Ascending aorta (tissue), 2 donors: ENCODE measurements around the gene TICAM1. TPM values are rescaled to one million over a fixed set of nuclear protein-coding genes. Genes with fewer than 3 reads are reported as not detected.
A peak's percentile ranks its signal among the peaks of the same experiment; 100 is the strongest.
"Not testable (repeated sequence)": the region's sequence is repeated elsewhere in the genome, so short reads cannot be mapped to it uniquely, and the experiment has no call there.

Source experiments
- DNase-seq, 2 donors: peaks; one replicate each; pipeline ENCODE4 v3.0.0-alpha.2; 2019; ENCODE audit warnings: low spot score in 2 of 2
- H3K27ac ChIP-seq, 2 donors: fragments of 200-600 bp; sonication (generic); one replicate each; pipeline ENCODE4 v1.5.1; 2016 to 2017; ENCODE audit warnings: mild to moderate bottlenecking in 1 of 2
- H3K27me3 ChIP-seq: fragments of 200-600 bp; sonication (generic); one replicate; pipeline ENCODE4 v1.5.1; 2017
- H3K36me3 ChIP-seq, 2 donors: fragments of 200-600 bp; sonication (generic); one replicate each; pipeline ENCODE4 v1.5.1; 2016
- H3K4me1 ChIP-seq, 2 donors: fragments of 200-600 bp; sonication (generic); one replicate each; pipeline ENCODE4 v1.5.1; 2016 to 2017; ENCODE audit warnings: mild to moderate bottlenecking in 1 of 2
- H3K4me3 ChIP-seq, 2 donors: fragments of 200-600 bp; sonication (generic); one replicate each; pipeline ENCODE4 v1.5.1; 2016 to 2017; ENCODE audit warnings: mild to moderate bottlenecking in 1 of 2
- H3K9me3 ChIP-seq, 2 donors: fragments of 200-600 bp; sonication (generic); one replicate each; pipeline ENCODE4 v1.5.1; 2016
- CTCF ChIP-seq, 3 experiments: fragments of 200-600 bp in 2 of 3; fragments of 450-650 bp in 1 of 3; sonication (generic) in 2 of 3; IDR thresholded peaks; one replicate each; pipeline ENCODE4 v1.5.1; 2016 to 2019; ENCODE audit warnings: antibody characterized with exemption in 3 of 3, mild to moderate bottlenecking in 1 of 3, moderate library complexity in 1 of 3
- intact Hi-C: fragments of 100-400 bp; cut with DNase I; formaldehyde crosslinking; loops from one replicate; pipeline ENCODE4 v1.15.1; 2023
- total RNA-seq: library from RNA; depleted of rRNA; stranded (reverse); fragments of >200 nt; gene quantifications from one replicate; pipeline ENCODE4 v1.1.0, GENCODE V29; 2016

TICAM1 gene
- total RNA-seq, 1 donor from 2014 or later = 20.3 TPM

GRCh38 chr19:4832776-4833175, 1.3 kb upstream of the TICAM1 start:
- DNase-seq = no peak

GRCh38 chr19:4831979-4832340, 448 bp upstream of the TICAM1 start:
- TF ChIP-seq CTCF (IDR thresholded peaks at IDR 0.05) = peak in 1 of 3 experiments; percentile 1
- intact Hi-C loops = loop anchor here (1.0 kb wide), 1 partner anchor 17 kb away; no protein-coding TSS in a partner anchor
- Histone ChIP-seq H3K4me1 (peaks cover 5 to 12% of the 10 kb centered on the region in 2 donors), H3K27ac (peak overlapping the region; percentile 96 to 99), H3K4me3 (peak overlapping the region; percentile 94 to 98)
- not testable (repeated sequence) for H3K9me3 ChIP-seq, H3K27me3 ChIP-seq, DNase-seq, H3K36me3 ChIP-seq

More at GRCh38 chr19:4832776-4833175, 1.3 kb upstream of the TICAM1 start:
- no peak for TF ChIP-seq CTCF (IDR thresholded peaks at IDR 0.05)
- Histone ChIP-seq H3K4me1 (peaks cover 5 to 12% of the 10 kb centered on the region in 2 donors), H3K9me3 (no peaks in the 10 kb centered on the region), H3K27me3 (no peaks in the 10 kb centered on the region), H3K36me3 (peaks cover 0 to 2% of the 10 kb centered on the region in 2 donors), H3K27ac (peak overlapping the region in 1 of 2 donors; percentile 99), H3K4me3 (no peak overlapping the region)
- intact Hi-C loops = no loop called here

GRCh38 chr19:4830768-4831265, 695 bp downstream of the TICAM1 start:
- no peak for DNase-seq

GRCh38 chr19:4830332-4830731, 1.2 kb downstream of the TICAM1 start:
- intact Hi-C loops = no loop called here
- TF ChIP-seq CTCF (IDR thresholded peaks at IDR 0.05) = no peak
- DNase-seq = no peak
- H3K36me3 ChIP-seq = no peaks in the 10 kb centered on the region
- H3K27me3 ChIP-seq = no peaks in the 10 kb centered on the region
- peaks cover 5 to 12% of the 10 kb centered on the region in 2 donors for H3K4me1 ChIP-seq
- H3K27ac ChIP-seq = peak overlapping the region; percentile 96 to 99
- H3K9me3 ChIP-seq = no peaks in the 10 kb centered on the region
- peak overlapping the region; percentile 94 to 98 for H3K4me3 ChIP-seq

More at GRCh38 chr19:4830768-4831265, 695 bp downstream of the TICAM1 start:
- H3K36me3 ChIP-seq = no peaks in the 10 kb centered on the region
- H3K27ac ChIP-seq = peak overlapping the region; percentile 96 to 99
- H3K27me3 ChIP-seq = no peaks in the 10 kb centered on the region
- H3K4me3 ChIP-seq = peak overlapping the region; percentile 94 to 98
- TF ChIP-seq CTCF (IDR thresholded peaks at IDR 0.05) = no peak
- H3K4me1 ChIP-seq = peaks cover 5 to 12% of the 10 kb centered on the region in 2 donors
- intact Hi-C loops = loop anchor here (1.0 kb wide), 1 partner anchor 16 kb away; no protein-coding TSS in a partner anchor
- no peaks in the 10 kb centered on the region for H3K9me3 ChIP-seq

- Histone ChIP-seq H3K9me3 (no peaks in the 10 kb centered on the region), H3K27me3 (no peaks in the 10 kb centered on the region), H3K36me3 (peaks cover 0 to 4% of the 10 kb centered on the region in 2 donors), H3K4me3 (peak overlapping the region in 1 of 2 donors; percentile 2), H3K4me1 (peaks cover 5 to 12% of the 10 kb centered on the region in 2 donors), H3K27ac (peak overlapping the region; percentile 27 to 99)
- DNase-seq = no peak
- intact Hi-C loops = no loop called here
- peak in 1 of 3 experiments; percentile 10 for TF ChIP-seq CTCF (IDR thresholded peaks at IDR 0.05)
Measured at GRCh38 chr19:4829001-4829712, 2.4 kb downstream of the TICAM1 start.
